Measurements from ENCODE around the gene CRTAC1.

DNA sequence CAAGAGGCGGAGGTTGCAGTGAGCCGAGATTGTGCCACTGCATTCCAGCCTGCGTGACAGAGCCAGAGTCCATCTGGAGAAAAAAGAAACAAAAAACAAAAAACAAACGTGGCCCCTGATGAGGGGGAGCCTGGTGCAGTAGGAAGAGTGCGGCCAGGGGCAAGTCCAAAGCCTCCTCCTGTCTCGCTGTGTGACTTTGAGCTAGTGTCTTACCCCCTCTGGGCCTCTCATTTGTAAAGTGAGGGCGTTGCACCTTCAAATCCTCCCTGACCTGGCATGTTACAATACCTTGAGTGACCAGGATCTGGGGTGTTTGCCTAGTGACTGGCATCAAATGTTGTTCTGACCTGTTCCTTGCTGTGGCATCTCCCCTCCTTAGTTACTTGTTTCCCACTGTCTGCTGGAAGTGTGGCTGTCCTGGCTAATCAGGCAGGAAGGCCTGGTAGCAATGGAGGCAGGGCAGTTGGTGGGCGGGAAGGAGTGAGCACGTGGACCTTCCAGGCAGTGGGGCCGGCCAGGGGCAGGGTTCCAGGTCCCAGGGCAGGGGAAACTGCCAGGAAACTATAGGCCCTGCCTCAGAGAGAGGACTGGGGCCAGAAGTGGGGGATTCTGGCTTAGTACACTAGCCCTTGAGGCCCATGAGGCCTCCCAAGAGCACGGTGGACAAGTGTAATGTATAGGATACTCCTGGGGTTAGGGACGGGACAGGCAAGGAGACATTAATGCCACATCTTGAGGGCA lies 205.2 kb downstream of the CRTAC1 start:
- TF ChIP-seq, protein P1, sequence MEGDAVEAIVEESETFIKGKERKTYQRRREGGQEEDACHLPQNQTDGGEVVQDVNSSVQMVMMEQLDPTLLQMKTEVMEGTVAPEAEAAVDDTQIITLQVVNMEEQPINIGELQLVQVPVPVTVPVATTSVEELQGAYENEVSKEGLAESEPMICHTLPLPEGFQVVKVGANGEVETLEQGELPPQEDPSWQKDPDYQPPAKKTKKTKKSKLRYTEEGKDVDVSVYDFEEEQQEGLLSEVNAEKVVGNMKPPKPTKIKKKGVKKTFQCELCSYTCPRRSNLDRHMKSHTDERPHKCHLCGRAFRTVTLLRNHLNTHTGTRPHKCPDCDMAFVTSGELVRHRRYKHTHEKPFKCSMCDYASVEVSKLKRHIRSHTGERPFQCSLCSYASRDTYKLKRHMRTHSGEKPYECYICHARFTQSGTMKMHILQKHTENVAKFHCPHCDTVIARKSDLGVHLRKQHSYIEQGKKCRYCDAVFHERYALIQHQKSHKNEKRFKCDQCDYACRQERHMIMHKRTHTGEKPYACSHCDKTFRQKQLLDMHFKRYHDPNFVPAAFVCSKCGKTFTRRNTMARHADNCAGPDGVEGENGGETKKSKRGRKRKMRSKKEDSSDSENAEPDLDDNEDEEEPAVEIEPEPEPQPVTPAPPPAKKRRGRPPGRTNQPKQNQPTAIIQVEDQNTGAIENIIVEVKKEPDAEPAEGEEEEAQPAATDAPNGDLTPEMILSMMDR (IDR thresholded peaks at IDR 0.05) = no peak
- no peak for TF ChIP-seq ZFX (IDR thresholded peaks at IDR 0.05; ENCODE audit: borderline replicate concordance)

All from 22Rv1 (cell line).